Left lung (tissue), 10 donors: ENCODE data around the gene PTPRN2. TPM values are rescaled to one million over a fixed set of nuclear protein-coding genes. Genes with fewer than 3 reads are reported as not detected.
"Not testable (repeated sequence)": the region's sequence is repeated elsewhere in the genome, so short reads cannot be mapped to it uniquely, and the experiment has no call there.

Experiments
- ATAC-seq: fragments of 200-7000 bp; cut with Tn5 transposase; one replicate; pipeline ENCODE4 v1.9.1; 2020; ENCODE audit warnings: moderate library complexity
- DNase-seq, 4 donors: peaks; one replicate each; pipeline ENCODE4 v3.0.0-alpha.2; 2013 to 2020
- H3K27ac ChIP-seq, 2 donors: fragments of 200-600 bp; sonication (generic) in 1 of 2; one replicate each; pipeline versions ENCODE4 v1.5.0 to v1.8.0; 2020 to 2021
- H3K27me3 ChIP-seq, 2 donors: fragments of 200-600 bp; sonication (generic) in 1 of 2; one replicate each; pipeline versions ENCODE4 v1.5.0 to v1.8.0; 2020 to 2021
- H3K36me3 ChIP-seq, 2 donors: fragments of 200-600 bp; sonication (generic) in 1 of 2; one replicate each; pipeline versions ENCODE4 v1.5.0 to v1.8.0; 2020 to 2021
- H3K4me1 ChIP-seq, 2 donors: fragments of 200-600 bp; one replicate each; pipeline ENCODE4 v1.8.0; 2021
- H3K4me3 ChIP-seq, 2 donors: fragments of 200-600 bp; sonication (generic) in 1 of 2; one replicate each; pipeline versions ENCODE4 v1.5.0 to v1.8.0; 2020 to 2021; ENCODE audit warnings: mild to moderate bottlenecking in 1 of 2
- H3K9me3 ChIP-seq, 2 donors: fragments of 200-600 bp; sonication (generic) in 1 of 2; one replicate each; pipeline versions ENCODE4 v1.5.0 to v1.8.0; 2020 to 2021
- intact Hi-C, 2 donors: fragments of 100-400 bp; cut with DNase I; formaldehyde crosslinking; loops; one replicate each; pipeline versions ENCODE4 v1.11.2 to v1.14.2; 2022
- polyA plus RNA-seq, 6 donors: library from polyadenylated mRNA; unstranded; fragments of 120-200 nt; gene quantifications; one replicate each; pipeline ENCODE4 v1.2.1, GENCODE V29; 2013; ENCODE audit not compliant: insufficient read length in 6 of 6
- total RNA-seq, 2 donors: library from RNA; stranded (reverse); fragmentation: NEBNext Ultra II Directional; extraction: Animal tissue kit (Norgen Biotek cat#: 25700); gene quantifications; one replicate each; pipeline ENCODE4 v1.2.1, GENCODE V29; 2021
- TF ChIP-seq, protein P1 (sequence below), 2 donors: fragments of 200-600 bp; sonication (generic) in 1 of 2; IDR thresholded peaks; one replicate each; pipeline versions ENCODE4 v1.5.0 to v1.8.0; 2021; ENCODE audit warnings: antibody characterized with exemption in 2 of 2
- donor health status: DM: no; HTN: yes; CAD: no.
- donor health status: DM: no; HTN: no; CAD: no.

PTPRN2 gene
- total and polyA plus RNA-seq, 8 donors = 4.0 to 7.8 (median 6.8) TPM

DNA sequence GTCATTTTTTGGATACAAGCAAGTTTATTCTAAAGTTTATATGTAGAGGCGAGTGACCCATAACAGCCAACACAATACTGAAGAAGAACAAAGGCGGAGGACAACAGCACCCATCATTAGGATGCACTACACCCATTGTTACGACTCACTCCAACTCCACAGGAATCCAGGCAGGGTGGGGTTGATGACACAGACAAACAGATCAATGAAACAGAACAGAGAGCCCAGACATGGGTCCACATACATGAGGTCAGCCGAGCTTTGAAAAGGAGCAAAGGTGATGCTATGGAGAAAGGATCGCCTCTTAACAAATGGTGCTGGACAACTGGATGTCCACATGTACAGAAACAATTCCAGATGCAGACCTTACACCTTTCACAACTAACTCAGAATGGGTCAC is 426.4 kb downstream of the PTPRN2 start:
- H3K4me3 ChIP-seq = no peak overlapping the region
- no peak overlapping the region for H3K27ac ChIP-seq
- H3K9me3 ChIP-seq = peaks cover 0 to 24% of the 10 kb centered on the region in 2 donors
- H3K4me1 ChIP-seq = no peaks in the 10 kb centered on the region
- H3K27me3 ChIP-seq = no peaks in the 10 kb centered on the region
- H3K36me3 ChIP-seq = no peaks in the 10 kb centered on the region
- DNase-seq (no peak), ATAC-seq (no peak)
- intact Hi-C loops = no loop called here
- TF ChIP-seq, protein P1, sequence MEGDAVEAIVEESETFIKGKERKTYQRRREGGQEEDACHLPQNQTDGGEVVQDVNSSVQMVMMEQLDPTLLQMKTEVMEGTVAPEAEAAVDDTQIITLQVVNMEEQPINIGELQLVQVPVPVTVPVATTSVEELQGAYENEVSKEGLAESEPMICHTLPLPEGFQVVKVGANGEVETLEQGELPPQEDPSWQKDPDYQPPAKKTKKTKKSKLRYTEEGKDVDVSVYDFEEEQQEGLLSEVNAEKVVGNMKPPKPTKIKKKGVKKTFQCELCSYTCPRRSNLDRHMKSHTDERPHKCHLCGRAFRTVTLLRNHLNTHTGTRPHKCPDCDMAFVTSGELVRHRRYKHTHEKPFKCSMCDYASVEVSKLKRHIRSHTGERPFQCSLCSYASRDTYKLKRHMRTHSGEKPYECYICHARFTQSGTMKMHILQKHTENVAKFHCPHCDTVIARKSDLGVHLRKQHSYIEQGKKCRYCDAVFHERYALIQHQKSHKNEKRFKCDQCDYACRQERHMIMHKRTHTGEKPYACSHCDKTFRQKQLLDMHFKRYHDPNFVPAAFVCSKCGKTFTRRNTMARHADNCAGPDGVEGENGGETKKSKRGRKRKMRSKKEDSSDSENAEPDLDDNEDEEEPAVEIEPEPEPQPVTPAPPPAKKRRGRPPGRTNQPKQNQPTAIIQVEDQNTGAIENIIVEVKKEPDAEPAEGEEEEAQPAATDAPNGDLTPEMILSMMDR (IDR thresholded peaks at IDR 0.05) = no peak

- no peak for ATAC-seq
- DNase-seq = no peak
- Histone ChIP-seq H3K36me3 (no peaks in the 10 kb centered on the region), H3K27ac (no peak overlapping the region), H3K27me3 (no peaks in the 10 kb centered on the region), H3K4me3 (no peak overlapping the region), H3K9me3 (peaks cover 0 to 24% of the 10 kb centered on the region in 2 donors), H3K4me1 (no peaks in the 10 kb centered on the region)
- intact Hi-C loops = no loop called here
- TF ChIP-seq, protein P1 (IDR thresholded peaks at IDR 0.05) = no peak
These were observed 427.4 kb downstream of the PTPRN2 start for GRCh38 chr7:158160199-158160598.

GRCh38 chr7:158157460-158157859 is 430.2 kb downstream of the PTPRN2 start:
- intact Hi-C loops = no loop called here
- TF ChIP-seq, protein P1 (IDR thresholded peaks at IDR 0.05) = no peak
- Histone ChIP-seq H3K4me3 (no peak overlapping the region), H3K27ac (no peak overlapping the region), H3K4me1 (no peaks in the 10 kb centered on the region), H3K27me3 (no peaks in the 10 kb centered on the region), H3K9me3 (peaks cover 0 to 28% of the 10 kb centered on the region in 2 donors), H3K36me3 (no peaks in the 10 kb centered on the region)
- ATAC-seq (no peak), DNase-seq (no peak)

GRCh38 chr7:158151273-158151672 is 436.4 kb downstream of the PTPRN2 start:
- H3K4me3 ChIP-seq, H3K36me3 ChIP-seq, intact Hi-C loops, H3K27me3 ChIP-seq, H3K4me1 ChIP-seq, H3K27ac ChIP-seq: not testable (repeated sequence)
- DNase-seq (peak in 3 of 4 donors; percentile 3 to 93 (median 83)), ATAC-seq (peak; percentile 30)
- peaks cover 0 to 26% of the 10 kb centered on the region in 2 donors for H3K9me3 ChIP-seq

GRCh38 chr7:158150234-158150633 is 437.4 kb downstream of the PTPRN2 start:
- no peak for DNase-seq
- Histone ChIP-seq H3K4me1 (no peaks in the 10 kb centered on the region), H3K27me3 (no peaks in the 10 kb centered on the region), H3K9me3 (peaks cover 0 to 31% of the 10 kb centered on the region in 2 donors), H3K27ac (no peak overlapping the region), H3K4me3 (no peak overlapping the region), H3K36me3 (no peaks in the 10 kb centered on the region)
- TF ChIP-seq, protein P1 (IDR thresholded peaks at IDR 0.05) = no peak
- ATAC-seq = no peak
- intact Hi-C loops = no loop called here

DNA sequence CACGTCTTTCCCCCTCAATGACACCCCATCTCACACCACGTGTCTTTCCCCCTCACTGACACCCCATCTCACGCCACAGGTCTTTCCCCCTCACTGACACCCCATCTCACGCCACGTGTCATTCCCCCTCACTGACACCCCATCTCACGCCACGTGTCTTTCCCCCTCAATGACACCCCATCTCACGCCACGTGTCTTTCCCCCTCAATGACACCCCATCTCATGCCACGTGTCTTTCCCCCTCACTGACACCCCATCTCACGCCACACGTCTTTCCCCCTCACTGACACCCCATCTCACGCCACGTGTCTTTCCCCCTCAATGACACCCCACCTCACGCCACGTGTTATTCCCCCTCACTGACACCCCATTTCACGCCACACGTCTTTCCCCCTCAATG is 440.2 kb downstream of the PTPRN2 start:
- peaks cover 0 to 42% of the 10 kb centered on the region in 2 donors for H3K9me3 ChIP-seq
- H3K4me1 ChIP-seq, DNase-seq, H3K4me3 ChIP-seq, H3K36me3 ChIP-seq, ATAC-seq, intact Hi-C loops, H3K27me3 ChIP-seq, H3K27ac ChIP-seq: not testable (repeated sequence)
